Spleen (tissue), 7 donors: Measurements from ENCODE around the gene MYO10.

Experiments used
- CTCF ChIP-seq, 11 experiments: fragments of 200-600 bp in 7 of 11; fragments of 450-650 bp in 4 of 11; sonication (generic) in 4 of 11; IDR thresholded peaks in 8 of 11; conservative IDR thresholded peaks in 3 of 11; 1 replicate in 7 of 11; 2 replicates in 4 of 11; pipeline versions ENCODE4 v1.4.0 to v1.8.0; 2016 to 2021; ENCODE audit warnings: antibody characterized with exemption in 11 of 11, inconsistent platforms in 4 of 11, mild to moderate bottlenecking in 1 of 11
- POLR2A ChIP-seq, 3 donors: fragments of 450-650 bp; IDR thresholded peaks; one replicate each; pipeline ENCODE4 v1.5.1; 2017; ENCODE audit warnings: antibody characterized with exemption in 3 of 3, mild to moderate bottlenecking in 1 of 3
- POLR2AphosphoS5 ChIP-seq, 3 donors: sonication (generic); formaldehyde crosslinking; IDR thresholded peaks; one replicate each; pipeline ENCODE4 v1.5.1; 2017; ENCODE audit warnings: antibody characterized with exemption in 3 of 3
- donor health status: DM: no; HTN: no; CAD: no; lungs with moderate emphysema.
- donor health status: DM: no; HTN: no; CAD: no.
- donor health status: DM: no; HTN: no; CAD: no.

DNA sequence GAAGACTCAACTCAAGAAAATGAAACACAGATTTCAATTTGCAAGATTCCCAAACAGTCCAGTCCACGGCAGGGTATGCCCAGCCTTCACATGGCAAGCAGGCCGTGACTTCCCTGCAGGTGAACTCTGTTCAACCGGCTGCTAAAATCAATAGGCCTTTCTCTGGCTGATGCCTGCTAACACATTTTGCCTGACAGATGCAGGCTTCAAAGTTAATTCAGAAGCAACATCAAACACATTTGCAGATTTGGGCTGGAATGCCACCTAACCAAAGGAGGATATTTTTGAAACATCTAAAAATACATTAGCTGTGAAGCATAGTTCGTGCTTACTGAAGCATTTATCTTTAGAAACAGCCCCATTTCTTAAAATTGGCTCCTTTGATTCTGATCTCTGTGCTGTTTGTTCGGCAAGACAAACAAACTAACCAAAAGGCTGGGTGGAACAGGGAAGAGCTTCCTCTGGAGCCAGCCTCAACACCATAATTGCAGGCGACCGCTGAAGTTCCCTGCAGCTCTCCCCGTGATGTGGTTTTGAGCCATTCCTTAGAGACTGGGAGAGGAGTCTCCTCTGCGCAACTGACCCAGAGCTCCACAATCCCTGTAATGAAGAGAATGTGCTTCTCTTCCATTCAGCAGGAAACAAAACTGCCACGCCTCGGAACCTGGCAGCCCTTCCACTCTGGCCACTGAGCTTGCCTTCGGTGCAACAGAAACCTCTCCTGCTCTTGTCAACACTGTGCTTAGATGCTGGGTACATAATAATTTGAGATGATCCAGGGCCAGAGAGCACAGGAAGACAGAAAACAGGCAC is 126.5 kb downstream of the MYO10 start:
- no peak for TF ChIP-seq CTCF (IDR thresholded peaks at IDR 0.05 in 8 of 11, conservative IDR thresholded peaks at IDR 0.05 in 3 of 11)
- no peak for TF ChIP-seq POLR2AphosphoS5 (IDR thresholded peaks at IDR 0.05)
- no peak for TF ChIP-seq POLR2A (IDR thresholded peaks at IDR 0.05)
